HCT116 (cell line): Measurements from ENCODE around the gene SPSB4. TPM values are rescaled to one million over a fixed set of nuclear protein-coding genes. Genes with fewer than 3 reads are reported as not detected.
"Not testable (repeated sequence)": the region's sequence is repeated elsewhere in the genome, so short reads cannot be mapped to it uniquely, and the experiment has no call there.

Experiments
- ATAC-seq: fragments of 200-7000 bp; cut with Tn5 transposase; 2 replicates; pipeline ENCODE4 v1.9.1; 2020; ENCODE audit warnings: mild to moderate bottlenecking, moderate library complexity
- BruUV-seq: library from RNA; stranded (reverse); fragments of 400-500 nt; replicated peaks from 2 replicates; lab custom pipeline; 2021; lab: Mats Ljungman, UMichigan
- CTCF ChIA-PET: fragments of 300-600 bp; sonication (Branson Sonifier 250); formaldehyde crosslinking; loops from one replicate; lab custom pipeline; 2021; ENCODE audit warnings: antibody characterized with exemption; lab: Charles Lee
- POLR2A ChIA-PET: fragments of 300-600, 350-600 bp; sonication (Branson Sonifier 250); formaldehyde crosslinking; loops from one replicate; lab custom pipeline; 2021; ENCODE audit warnings: antibody characterized with exemption; lab: Charles Lee
- RAD21 ChIA-PET, 2 experiments: fragments of 300-600 bp; sonication (Branson Sonifier 250); formaldehyde crosslinking; loops; one replicate each; lab custom pipeline; 2023; ENCODE audit warnings: low total read pairs in 2 of 2; ENCODE audit not compliant: uncharacterized antibody in 2 of 2, unreplicated experiment in 2 of 2, low non-redundant PET in 1 of 2; lab: Charles Lee
- DNase-seq: peaks from one replicate; pipeline ENCODE4 v3.0.0-alpha.2; 2010; ENCODE audit warnings: low read depth, low spot score
- H2AFZ ChIP-seq: fragments of 200-600 bp; shearing (Covaris generic), sonication (generic); 2 replicates; pipeline ENCODE4 v1.6.1; 2017; ENCODE audit warnings: low read depth, mixed run types, mixed read lengths, antibody characterized with exemption, low read length; ENCODE audit not compliant: poor library complexity, severe bottlenecking
- H3K27ac ChIP-seq: 2 replicates; pipeline ENCODE4 v1.5.1; 2012; ENCODE audit warnings: low read depth, low read length
- H3K27me3 ChIP-seq: fragments of 200-600 bp; sonication (generic); 2 replicates; pipeline ENCODE4 v1.6.1; 2016; ENCODE audit warnings: mixed run types, low read length, mixed read lengths; ENCODE audit not compliant: insufficient read depth
- H3K36me3 ChIP-seq, 2 experiments: fragments of 200-500 bp in 1 of 2; fragments of 200-600 bp in 1 of 2; sonication (Bioruptor generic) in 1 of 2; sonication (generic) in 1 of 2; 2 replicates each; pipeline versions ENCODE4 v1.5.1 to v1.6.1; 2014 to 2016; ENCODE audit warnings: low read length in 2 of 2, inconsistent platforms in 1 of 2, mixed read lengths in 1 of 2, mixed run types in 1 of 2; ENCODE audit not compliant: insufficient read depth in 2 of 2, control insufficient read depth in 1 of 2
- H3K4me1 ChIP-seq, 2 experiments: fragments of 200-600 bp in 1 of 2; sonication (generic) in 1 of 2; 2 replicates each; pipeline versions ENCODE4 v1.5.1 to v1.6.1; 2012 to 2017; ENCODE audit warnings: low read length in 2 of 2, inconsistent platforms in 1 of 2, mild to moderate bottlenecking in 1 of 2, mixed read lengths in 1 of 2, mixed run types in 1 of 2, moderate library complexity in 1 of 2; ENCODE audit not compliant: insufficient read depth in 2 of 2, control insufficient read depth in 1 of 2
- H3K4me2 ChIP-seq: fragments of 200-600 bp; sonication (generic); 2 replicates; pipeline ENCODE4 v1.6.1; 2017; ENCODE audit warnings: mixed run types, low read length, mixed read lengths
- H3K4me3 ChIP-seq, 2 experiments: fragments of 200-600 bp in 1 of 2; sonication (generic) in 1 of 2; replicated peaks in 1 of 2; 2 replicates each; pipeline ENCODE4 v1.5.1; 2011 to 2016; ENCODE audit warnings: low read length in 2 of 2, control low read depth in 1 of 2, low read depth in 1 of 2, mild to moderate bottlenecking in 1 of 2, mixed read lengths in 1 of 2, mixed run types in 1 of 2
- H3K79me2 ChIP-seq: fragments of 200-600 bp; sonication (generic); 2 replicates; pipeline ENCODE4 v1.6.1; 2017; ENCODE audit warnings: mild to moderate bottlenecking, mixed run types, low read length, moderate library complexity, mixed read lengths; ENCODE audit not compliant: insufficient read depth
- H3K9ac ChIP-seq: fragments of 200-600 bp; sonication (generic); 2 replicates; pipeline ENCODE4 v1.6.1; 2016; ENCODE audit warnings: low read length, mixed read lengths
- H3K9me2 ChIP-seq: fragments of 200-600 bp; sonication (generic), shearing (Covaris generic); 2 replicates; pipeline ENCODE4 v1.6.1; 2017; ENCODE audit warnings: mixed run types, mild to moderate bottlenecking, moderate library complexity; ENCODE audit not compliant: insufficient read depth
- H3K9me3 ChIP-seq, 2 experiments: fragments of 200-500 bp in 1 of 2; fragments of 200-600 bp in 1 of 2; sonication (Bioruptor generic) in 1 of 2; sonication (generic) in 1 of 2; 2 replicates each; pipeline ENCODE4 v1.6.1; 2014 to 2017; ENCODE audit warnings: low read length in 2 of 2, mixed read lengths in 2 of 2, inconsistent platforms in 1 of 2, low read depth in 1 of 2, mild to moderate bottlenecking in 1 of 2, mixed run types in 1 of 2, moderate library complexity in 1 of 2; ENCODE audit not compliant: control insufficient read depth in 1 of 2, insufficient read depth in 1 of 2
- H4K20me1 ChIP-seq: fragments of 200-600 bp; sonication (generic), shearing (Covaris generic); 2 replicates; pipeline ENCODE4 v1.6.1; 2017; ENCODE audit warnings: mixed run types, mild to moderate bottlenecking, moderate library complexity; ENCODE audit not compliant: insufficient read depth
- ATF3 ChIP-seq: IDR thresholded peaks from 2 replicates; pipeline ENCODE4 v1.6.1; 2012
- CBX3 ChIP-seq: IDR thresholded peaks from 2 replicates; pipeline ENCODE4 v1.6.1; 2012; ENCODE audit warnings: low read depth
- FOSL1 ChIP-seq: IDR thresholded peaks from 2 replicates; pipeline ENCODE4 v1.6.1; 2012; ENCODE audit warnings: low read depth
- POLR2A ChIP-seq: IDR thresholded peaks from 2 replicates; pipeline ENCODE4 v1.7.0; 2011; ENCODE audit warnings: borderline replicate concordance; ENCODE audit not compliant: insufficient read depth, insufficient read length; ENCODE audit errors: extremely low read depth
- RAD21 ChIP-seq: IDR thresholded peaks from 2 replicates; pipeline ENCODE4 v1.6.1; 2012; ENCODE audit warnings: low read depth, mild to moderate bottlenecking
- SP1 ChIP-seq: IDR thresholded peaks from 2 replicates; pipeline ENCODE4 v1.6.1; 2012; ENCODE audit warnings: low read depth
- intact Hi-C: fragments of 100-400 bp; cut with micrococcal nuclease; formaldehyde crosslinking; loops from 2 replicates; pipeline ENCODE4 v1.10.0; 2022
- total RNA-seq: library from RNA; stranded (reverse); gene quantifications from one replicate; pipeline ENCODE4 v1.2.1, GENCODE V29; 2021; ENCODE audit not compliant: unreplicated experiment

Gene SPSB4
- total RNA-seq, 1 experiment from 2014 or later = 0.57 TPM

- ChIA-PET CTCF (no interaction called here), RAD21 (no interaction called here), POLR2A (no interaction called here)
- no peak overlapping the region for H3K4me3 ChIP-seq
- no peak for DNase-seq
- H3K9ac ChIP-seq = no peak overlapping the region
- no TSS peak for BruUV-seq
- no peaks in the 10 kb centered on the region for H3K36me3 ChIP-seq
- H3K79me2 ChIP-seq = no peaks in the 10 kb centered on the region
- peaks cover 0 to 7% of the 10 kb centered on the region in 2 experiments; a peak in 1 of 4 replicates for H3K4me1 ChIP-seq
- H3K9me3 ChIP-seq = no peaks in the 10 kb centered on the region
- no peak overlapping the region for H2AFZ ChIP-seq
- H3K9me2 ChIP-seq = no peaks in the 10 kb centered on the region
- intact Hi-C loops = no loop called here
- TF ChIP-seq FOSL1 (no peak), POLR2A (no peak), RAD21 (no peak), SP1 (no peak), ATF3 (no peak), CBX3 (no peak)
- H3K27ac ChIP-seq = no peak overlapping the region
- H3K4me2 ChIP-seq = no peak overlapping the region
- no peaks in the 10 kb centered on the region for H4K20me1 ChIP-seq
- no peaks in the 10 kb centered on the region for H3K27me3 ChIP-seq
- ATAC-seq = no peak
These were observed 35.7 kb upstream of the SPSB4 start for GRCh38 chr3:141015481-141015880.

GRCh38 chr3:141017366-141018322 is 33.5 kb upstream of the SPSB4 start:
- H3K4me1 ChIP-seq, H3K4me2 ChIP-seq, H4K20me1 ChIP-seq, H3K36me3 ChIP-seq, H3K4me3 ChIP-seq, H3K9me3 ChIP-seq, H3K27me3 ChIP-seq, DNase-seq, H3K79me2 ChIP-seq, BruUV-seq, intact Hi-C loops, H3K27ac ChIP-seq, CTCF ChIA-PET, H3K9ac ChIP-seq, RAD21 ChIA-PET, POLR2A ChIA-PET, H3K9me2 ChIP-seq, H2AFZ ChIP-seq, ATAC-seq: not testable (repeated sequence)
